WERI-Rb-1 (cell line): ENCODE data around the gene DLL1.
A peak's percentile ranks its signal among the peaks of the same experiment; 100 is the strongest.

Experiments
- DNase-seq: peaks from one replicate; pipeline ENCODE4 v3.0.0-alpha.2; 2020
- H3K27ac ChIP-seq: fragments of 250-450 bp; sonication (Bioruptor Pico); 2 replicates; pipeline ENCODE4 v1.5.1; 2020; ENCODE audit warnings: mild to moderate bottlenecking, moderate library complexity
- H3K27me3 ChIP-seq: fragments of 250-450 bp; sonication (Bioruptor Pico); 2 replicates; pipeline ENCODE4 v1.5.1; 2021; ENCODE audit warnings: mild to moderate bottlenecking, low read depth, moderate library complexity; ENCODE audit not compliant: insufficient read depth, severe bottlenecking
- H3K36me3 ChIP-seq: fragments of 250-450 bp; sonication (Bioruptor Pico); 2 replicates; pipeline ENCODE4 v1.5.1; 2020; ENCODE audit warnings: mild to moderate bottlenecking, moderate library complexity
- H3K4me3 ChIP-seq: 2 replicates; pipeline ENCODE4 v1.5.1; 2011; ENCODE audit warnings: low read depth, mild to moderate bottlenecking, control low read depth, low read length
- H3K9me3 ChIP-seq: fragments of 250-450 bp; sonication (Bioruptor Pico); 2 replicates; pipeline ENCODE4 v1.5.1; 2021; ENCODE audit warnings: mild to moderate bottlenecking, moderate library complexity; ENCODE audit not compliant: severe bottlenecking
- CTCF ChIP-seq: IDR thresholded peaks from 2 replicates; pipeline ENCODE4 v1.5.1; 2011; ENCODE audit warnings: low read depth, mild to moderate bottlenecking, control low read depth, inconsistent platforms, low read length

Gene DLL1

GRCh38 chr6:170296746-170297575 is 6.1 kb upstream of the DLL1 start:
- no peak overlapping the region for H3K27ac ChIP-seq
- no peak overlapping the region for H3K4me3 ChIP-seq
- no peak for DNase-seq
- TF ChIP-seq CTCF, result no peak
- no peaks in the 10 kb centered on the region for H3K36me3 ChIP-seq
- peaks cover 6% of the 10 kb centered on the region for H3K9me3 ChIP-seq
- peaks cover 81% of the 10 kb centered on the region for H3K27me3 ChIP-seq

GRCh38 chr6:170296423-170296745 is 5.5 kb upstream of the DLL1 start:
- no peaks in the 10 kb centered on the region for H3K36me3 ChIP-seq
- H3K27me3 ChIP-seq, result peaks cover 87% of the 10 kb centered on the region
- H3K27ac ChIP-seq, result no peak overlapping the region
- no peak overlapping the region; the same call in 1 of the 2 replicates for H3K4me3 ChIP-seq
- H3K9me3 ChIP-seq, result peaks cover 6% of the 10 kb centered on the region
- no peak for TF ChIP-seq CTCF
- DNase-seq, result no peak

- H3K9me3 ChIP-seq, result peaks cover 2% of the 10 kb centered on the region
- no peaks in the 10 kb centered on the region for H3K36me3 ChIP-seq
- DNase-seq, result no peak
- peak overlapping the region; percentile 42 for H3K4me3 ChIP-seq
- TF ChIP-seq CTCF, result no peak
- peaks cover 92% of the 10 kb centered on the region for H3K27me3 ChIP-seq
- H3K27ac ChIP-seq, result no peak overlapping the region
Observed at GRCh38 chr6:170295510-170296422, 4.9 kb upstream of the DLL1 start.

- Histone ChIP-seq H3K36me3 (no peaks in the 10 kb centered on the region), H3K4me3 (peak overlapping the region; percentile 42), H3K9me3 (no peaks in the 10 kb centered on the region), H3K27me3 (peaks cover 97% of the 10 kb centered on the region), H3K27ac (no peak overlapping the region)
- no peak for DNase-seq
- no peak for TF ChIP-seq CTCF
Observed at GRCh38 chr6:170294813-170295509, 4.1 kb upstream of the DLL1 start.

GRCh38 chr6:170294298-170294730 is 3.4 kb upstream of the DLL1 start:
- no peak overlapping the region for H3K27ac ChIP-seq
- DNase-seq, result no peak
- H3K9me3 ChIP-seq, result no peaks in the 10 kb centered on the region
- peaks cover 97% of the 10 kb centered on the region for H3K27me3 ChIP-seq
- H3K4me3 ChIP-seq, result no peak overlapping the region
- H3K36me3 ChIP-seq, result no peaks in the 10 kb centered on the region
- TF ChIP-seq CTCF, result no peak
